HG03439 (cell line): ENCODE data around the gene CASP9.
"Not testable (repeated sequence)": the region's sequence is repeated elsewhere in the genome, so short reads cannot be mapped to it uniquely, and the experiment has no call there.

Experiments used
- ATAC-seq: cut with Tn5 transposase; IDR thresholded peaks from one replicate; pipeline ENCODE4 v1.9.1; 2021; ENCODE audit warnings: mild to moderate bottlenecking, moderate library complexity; ENCODE audit not compliant: unreplicated experiment

CASP9 gene

DNA sequence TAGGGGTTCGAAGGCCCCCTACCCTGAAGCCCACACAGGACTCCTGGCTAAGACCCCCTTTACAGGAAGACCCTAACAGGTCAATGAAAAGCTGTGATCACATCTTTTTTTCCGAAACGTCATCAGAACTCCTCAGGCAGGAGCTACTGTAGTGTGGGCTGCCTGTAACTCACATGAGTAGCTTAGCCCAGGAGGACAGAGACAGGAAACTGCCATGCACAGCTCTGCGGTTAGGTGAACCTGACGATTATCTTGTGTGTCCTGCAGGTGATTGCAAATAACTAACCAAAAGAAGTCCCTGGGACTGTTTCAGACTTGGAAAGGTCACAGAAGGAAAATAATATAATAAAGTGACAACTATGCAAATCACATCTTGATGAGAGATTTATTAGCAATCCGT is 52.3 kb downstream of the CASP9 start:
- ATAC-seq: not testable (repeated sequence)

DNA sequence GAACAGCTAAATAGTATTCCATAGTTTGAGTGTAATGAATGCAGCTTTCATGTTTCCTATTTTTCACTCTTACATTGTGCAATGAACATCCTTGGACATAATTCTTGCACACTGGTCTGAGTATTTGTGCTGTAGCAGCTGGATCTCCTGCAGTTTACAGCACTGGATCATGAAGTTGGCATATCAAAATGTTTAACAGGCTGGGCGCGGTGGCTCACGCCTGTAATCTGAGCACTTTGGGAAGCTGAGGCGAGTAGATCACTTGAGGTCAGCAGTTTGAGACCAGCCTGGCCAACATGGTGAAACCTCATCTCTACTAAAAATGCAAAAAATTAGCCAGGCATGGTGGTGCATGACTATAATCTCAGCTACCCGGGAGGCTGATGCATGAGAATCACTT is 52.9 kb downstream of the CASP9 start:
- ATAC-seq: not testable (repeated sequence)

DNA sequence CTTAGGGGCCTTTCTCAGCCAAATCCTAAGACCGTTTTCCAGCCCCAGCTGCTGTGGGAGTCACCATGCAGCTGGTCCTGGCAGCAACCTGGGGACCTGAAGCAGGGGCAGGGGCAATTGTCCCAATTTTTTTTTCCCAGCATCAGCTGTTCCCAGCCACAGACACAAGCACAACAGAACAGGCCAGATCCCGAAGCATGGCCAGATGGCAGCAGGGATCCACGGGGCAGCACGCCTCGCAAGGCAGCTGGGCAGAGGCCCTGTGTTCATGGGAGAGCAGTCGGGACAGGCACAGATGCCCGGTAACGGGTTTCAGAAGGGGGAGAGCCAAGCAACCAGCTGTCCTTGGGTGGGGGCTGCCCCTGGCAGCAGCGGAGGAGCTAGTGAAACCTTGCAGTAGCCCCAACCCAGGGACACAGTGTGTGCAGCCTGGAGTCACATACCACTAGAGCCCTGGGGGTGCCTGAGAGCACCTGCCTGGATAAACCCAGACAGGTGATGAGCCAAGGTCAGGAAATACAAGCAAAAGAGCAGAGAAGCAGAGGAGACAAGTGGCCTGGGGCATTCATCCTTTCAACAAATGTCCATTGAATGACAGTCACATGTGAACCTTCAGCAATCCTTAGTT is 54.1 kb downstream of the CASP9 start:
- not testable (repeated sequence) for ATAC-seq

DNA sequence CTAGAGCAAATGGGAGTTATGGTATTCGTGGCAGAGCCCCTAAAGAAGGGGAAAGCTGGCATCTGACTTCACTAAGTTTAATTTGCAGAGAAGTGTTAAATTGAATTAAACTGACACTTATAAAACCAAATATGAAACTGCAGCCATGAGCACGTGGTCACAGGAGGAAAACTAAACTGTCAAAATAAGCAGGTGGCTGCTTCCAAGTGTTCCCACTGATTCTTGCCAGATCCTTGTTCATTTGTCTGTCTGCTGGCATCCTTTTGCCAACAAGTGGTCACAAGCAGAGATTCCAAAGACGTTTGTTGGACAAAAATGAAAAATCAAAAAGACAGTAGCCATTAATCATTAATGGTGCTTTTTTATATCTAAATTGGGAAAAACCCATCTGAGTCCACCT is 54.7 kb downstream of the CASP9 start:
- ATAC-seq: no peak

DNA sequence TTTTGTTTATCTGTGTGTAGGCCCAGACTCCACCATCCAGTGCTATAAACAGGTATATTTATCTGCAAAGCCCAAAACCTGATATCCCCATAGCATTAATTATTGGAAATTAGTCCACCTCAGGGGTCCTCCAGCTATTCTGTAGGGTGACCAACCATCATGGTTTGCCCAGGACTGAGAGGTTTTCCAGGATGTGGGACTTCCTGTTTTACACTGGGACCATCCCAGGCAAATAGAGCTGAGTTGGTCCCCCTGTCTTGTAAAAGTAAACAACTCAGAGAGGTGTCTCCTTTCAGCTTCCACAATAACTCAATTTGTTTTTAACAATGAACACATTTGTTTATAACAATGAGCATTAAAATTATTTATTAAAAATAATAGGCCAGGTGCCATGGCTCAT is 55.9 kb downstream of the CASP9 start:
- no peak for ATAC-seq

DNA sequence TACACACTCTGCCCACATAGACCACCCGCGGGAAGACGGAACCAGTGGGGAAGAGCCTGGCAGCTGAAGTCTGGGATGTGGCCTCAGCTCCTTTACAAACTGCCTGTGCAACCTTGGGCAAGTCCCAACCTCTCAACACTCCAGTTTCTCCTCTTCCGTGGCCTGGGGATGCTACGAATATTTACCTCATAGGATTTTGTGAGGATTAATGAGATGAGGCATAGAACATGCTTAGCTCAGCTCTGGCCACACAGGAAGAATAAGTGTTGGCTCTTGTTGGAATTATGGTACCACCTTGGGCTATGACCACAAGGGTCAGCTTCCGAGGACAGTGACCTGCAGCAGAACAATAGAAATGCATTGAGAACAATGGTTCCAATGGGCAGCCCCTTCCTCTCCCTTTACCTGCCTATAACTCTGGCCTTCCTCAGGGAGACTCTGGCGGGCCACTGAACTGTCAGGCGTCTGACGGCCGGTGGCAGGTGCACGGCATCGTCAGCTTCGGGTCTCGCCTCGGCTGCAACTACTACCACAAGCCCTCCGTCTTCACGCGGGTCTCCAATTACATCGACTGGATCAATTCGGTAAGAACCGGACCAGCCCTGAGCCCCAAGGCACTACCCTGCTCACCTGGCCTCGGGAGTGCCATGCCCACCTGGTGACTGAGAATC is 56.9 kb downstream of the CASP9 start:
- not testable (repeated sequence) for ATAC-seq

DNA sequence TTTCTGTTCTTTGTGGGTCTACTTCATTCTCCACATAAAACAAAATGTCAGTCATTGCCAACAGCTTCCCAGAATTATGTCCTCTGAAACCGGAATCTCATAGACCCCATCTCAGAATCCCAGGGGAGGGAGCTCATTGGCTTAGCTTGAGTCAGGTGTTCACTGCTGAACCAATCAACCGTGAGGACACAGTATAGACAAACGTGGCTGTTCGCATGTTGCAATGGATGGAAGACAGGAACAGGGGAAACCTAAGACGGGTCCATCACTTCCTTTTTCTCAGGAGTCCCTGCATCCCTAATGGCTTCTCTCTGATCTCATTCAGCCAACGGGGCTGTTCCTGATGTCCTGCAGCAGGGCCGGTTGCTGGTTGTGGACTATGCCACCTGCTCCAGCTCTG is 58.3 kb downstream of the CASP9 start:
- no peak for ATAC-seq

DNA sequence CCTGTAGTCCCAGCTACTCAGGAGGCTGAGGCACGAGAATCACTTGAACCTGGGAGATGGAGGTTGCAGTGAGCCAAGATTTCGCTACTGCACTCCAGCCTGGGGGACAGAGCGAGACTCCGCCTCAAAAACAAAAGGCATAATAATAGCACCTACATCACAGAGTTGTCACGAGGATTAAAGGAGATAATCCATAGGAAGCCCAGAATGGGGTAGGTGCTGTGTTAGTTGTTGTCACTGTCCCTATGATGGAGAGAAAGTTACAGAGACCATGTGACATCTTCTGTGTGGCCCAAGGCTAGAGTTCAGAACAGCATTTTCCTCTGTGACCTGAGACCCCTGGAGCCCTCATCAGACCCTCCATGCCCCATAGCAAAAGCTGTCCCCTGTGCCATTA is 60.1 kb downstream of the CASP9 start:
- ATAC-seq: not testable (repeated sequence)

DNA sequence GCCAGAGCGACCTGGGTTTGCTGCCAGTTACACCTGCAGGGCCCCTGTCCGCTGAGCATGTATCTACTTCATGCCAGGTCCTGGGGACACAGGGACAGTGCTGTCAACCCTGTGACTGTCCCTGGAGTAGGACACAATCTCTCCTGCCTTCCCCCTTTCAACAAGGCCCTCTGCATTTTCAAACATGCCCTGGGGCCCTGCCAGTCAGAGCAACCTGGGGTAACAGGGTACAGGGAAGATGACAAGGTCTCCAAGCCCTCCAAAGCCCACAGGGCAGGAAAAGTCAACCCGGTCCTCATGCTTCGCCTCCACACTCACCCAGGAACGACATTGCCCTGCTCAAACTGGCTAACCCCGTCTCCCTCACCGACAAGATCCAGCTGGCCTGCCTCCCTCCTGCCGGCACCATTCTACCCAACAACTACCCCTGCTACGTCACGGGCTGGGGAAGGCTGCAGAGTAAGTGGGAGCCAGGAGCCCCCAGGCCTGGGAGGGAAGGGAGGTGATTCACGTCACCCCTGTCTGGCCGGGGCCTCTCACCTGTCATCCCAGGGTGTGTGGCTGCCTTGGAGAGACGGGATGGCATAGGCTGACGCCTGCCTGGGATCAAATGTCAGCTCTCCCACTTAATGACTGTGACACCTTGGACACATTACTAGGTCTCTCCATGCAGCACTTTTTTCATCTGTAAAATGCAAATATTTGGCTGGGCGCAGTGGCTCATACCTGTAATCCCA is 60.8 kb downstream of the CASP9 start:
- ATAC-seq: not testable (repeated sequence)

DNA sequence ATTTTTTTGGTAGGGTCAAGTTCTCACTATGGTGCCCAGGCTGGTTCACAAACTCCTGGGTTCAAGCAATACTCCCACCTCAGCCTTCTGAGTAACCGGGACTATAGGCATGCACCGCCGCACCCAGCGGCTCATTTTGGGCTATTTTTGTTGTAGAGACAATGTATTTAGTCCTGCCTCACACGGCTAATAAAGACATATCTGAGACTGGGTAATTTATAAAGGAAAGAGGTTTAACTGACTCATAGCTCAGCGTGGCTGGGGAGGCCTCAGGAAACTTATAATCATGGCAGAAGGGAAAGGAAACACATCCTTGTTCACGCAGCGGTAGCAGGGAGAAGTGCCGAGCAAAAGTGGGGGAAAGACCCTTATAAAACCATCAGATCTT is 63.3 kb downstream of the CASP9 start:
- ATAC-seq: no peak

DNA sequence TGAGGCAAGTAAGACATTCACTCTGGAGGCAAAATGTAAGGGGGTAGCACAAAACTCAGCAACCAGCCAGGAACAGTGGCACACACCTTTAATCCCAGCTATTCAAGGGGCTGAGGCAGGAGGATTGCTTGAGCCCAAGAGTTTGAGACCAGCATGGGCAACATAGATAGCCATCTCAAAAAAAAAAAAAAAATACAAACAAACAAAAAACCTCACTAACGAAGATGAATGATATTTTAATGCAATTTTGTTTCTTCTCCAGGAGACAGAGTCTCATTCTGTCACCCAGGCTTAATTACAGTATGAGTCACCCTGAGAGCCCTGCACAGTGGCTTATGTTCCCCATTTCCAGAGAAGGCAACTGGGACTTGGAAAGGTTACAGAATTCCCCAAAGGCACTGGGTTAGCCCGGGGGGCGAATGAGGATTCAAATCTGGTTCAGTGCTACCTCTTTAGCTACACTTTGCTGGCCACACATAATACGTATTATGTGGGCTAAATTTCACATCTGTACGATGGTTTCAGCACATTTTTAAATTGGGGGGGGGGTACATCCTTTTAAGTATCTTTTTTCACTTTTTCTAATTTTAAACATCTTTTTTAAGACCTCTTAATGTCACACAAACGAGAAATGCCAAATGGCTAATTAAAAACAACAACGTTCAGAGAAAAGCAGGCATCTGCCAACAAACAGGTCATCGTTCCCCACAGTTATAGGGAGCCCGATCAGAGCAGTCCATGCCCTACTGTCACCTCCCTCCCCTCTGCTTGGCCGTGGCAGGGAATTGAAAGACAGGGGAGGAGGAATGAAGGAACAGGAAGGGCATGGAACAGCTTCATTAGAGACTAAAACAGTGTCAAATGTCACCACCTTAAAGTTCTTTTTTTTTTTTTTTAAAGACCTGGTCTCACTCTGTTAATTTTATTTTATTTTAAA is 64.0 kb downstream of the CASP9 start:
- no peak for ATAC-seq

DNA sequence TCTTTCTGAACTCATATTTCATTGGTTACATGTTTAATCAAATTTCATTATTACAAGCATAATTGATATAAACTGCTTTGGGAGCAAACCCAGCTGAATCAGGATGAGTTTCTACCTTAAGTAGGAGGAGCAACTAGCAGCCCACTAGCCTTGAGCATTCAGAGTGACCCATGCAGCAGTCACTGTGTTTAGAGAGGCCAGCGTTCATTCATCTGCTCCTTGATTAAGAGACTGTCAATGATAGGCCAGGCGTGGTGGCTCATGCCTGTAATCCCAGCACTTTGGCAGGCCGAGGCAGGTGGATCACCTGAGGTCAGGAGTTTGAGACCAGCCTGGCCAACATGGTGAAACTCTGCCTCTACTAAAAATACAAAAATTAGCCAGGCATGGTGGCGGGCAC is 65.6 kb downstream of the CASP9 start:
- ATAC-seq: not testable (repeated sequence)

DNA sequence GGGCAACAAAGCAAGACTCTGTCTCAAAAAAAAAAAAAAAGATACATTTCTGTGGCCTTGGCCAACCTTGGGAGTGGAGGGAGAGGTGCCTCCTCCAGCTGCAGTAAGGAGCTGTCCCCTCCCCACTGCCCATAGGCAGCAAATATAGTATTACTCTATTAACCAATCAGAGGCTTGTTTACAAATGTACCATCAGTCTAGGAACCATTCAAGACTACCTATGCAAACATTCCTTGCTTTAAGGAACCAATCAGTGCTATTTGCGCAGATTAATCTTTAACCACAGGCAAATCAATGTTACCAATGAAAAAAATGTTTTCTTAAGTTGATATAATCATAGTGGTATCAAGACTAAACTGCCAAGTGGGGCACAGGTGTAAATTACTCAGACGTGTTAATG is 66.4 kb downstream of the CASP9 start:
- ATAC-seq: no peak

DNA sequence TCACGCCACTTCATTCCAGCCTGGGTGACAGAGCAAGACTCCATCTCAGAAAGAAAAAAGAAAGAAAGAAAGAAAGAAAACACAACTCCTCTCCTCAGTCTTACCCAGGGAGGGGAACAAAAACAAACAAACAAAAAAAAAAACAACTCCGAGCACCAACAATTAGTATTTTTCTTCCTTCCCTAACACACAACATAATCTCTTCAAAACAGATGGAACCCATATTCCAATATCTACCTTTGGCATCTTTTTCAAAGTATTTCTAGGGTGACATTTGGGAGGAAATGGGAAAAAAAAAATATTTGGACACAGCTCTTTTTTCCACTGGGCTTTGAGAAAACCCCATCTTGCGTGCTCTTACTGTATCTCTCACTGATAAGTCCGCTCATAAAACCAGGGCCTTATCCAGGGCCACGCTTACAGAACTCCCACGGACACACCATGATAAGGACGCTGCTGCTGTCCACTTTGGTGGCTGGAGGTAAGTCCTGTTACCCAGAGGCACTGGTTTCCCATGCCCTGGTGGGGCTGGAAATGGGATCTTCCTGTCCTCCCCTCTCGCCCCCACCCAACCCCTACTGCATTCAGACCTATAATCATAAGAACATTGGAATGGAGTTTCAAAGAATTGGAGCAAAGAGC is 67.6 kb downstream of the CASP9 start, which contains the start of gene CELA2A:
Gene CELA2A (plus strand): TSS at position 420 of the 642 bp plus-strand sequence. CDS start 22 bp downstream, at position 442.
- ATAC-seq: no peak

DNA sequence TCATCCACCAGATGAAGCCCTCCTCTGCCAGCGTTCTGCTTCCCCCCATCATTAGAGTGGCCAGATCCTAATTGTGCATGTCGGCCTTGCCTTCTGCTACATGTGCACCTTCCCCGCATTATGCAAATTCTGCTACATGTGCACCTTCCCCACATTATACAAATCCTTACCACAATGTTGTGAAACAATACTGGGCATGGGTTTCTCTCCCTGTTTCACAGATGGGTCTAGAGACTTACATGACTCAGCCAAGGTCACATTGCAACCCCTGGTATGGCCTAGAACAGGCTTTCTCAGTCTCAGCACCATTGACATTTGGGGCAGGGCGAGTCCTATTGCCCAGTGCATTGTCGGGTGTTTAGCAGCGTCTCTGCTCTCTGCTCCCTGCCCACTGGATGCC is 68.5 kb downstream of the CASP9 start:
- no peak for ATAC-seq

DNA sequence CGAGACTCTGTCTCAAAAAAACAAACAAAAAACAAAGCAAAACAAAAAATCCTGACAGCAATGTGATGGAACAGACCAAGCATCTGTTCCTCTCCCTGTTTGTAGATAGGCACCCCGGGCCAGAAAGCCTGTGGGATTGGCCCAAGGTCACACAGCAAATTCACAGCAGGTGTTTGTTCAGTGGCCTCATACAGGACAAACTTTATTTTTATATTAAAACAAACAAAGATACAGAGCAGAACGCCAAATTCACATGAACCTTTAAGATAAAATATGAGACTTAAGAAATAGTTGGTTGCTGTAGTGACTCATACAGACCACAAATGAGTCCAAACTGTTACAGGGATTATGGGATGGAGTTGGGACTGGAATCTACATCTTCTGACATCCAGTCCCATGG is 69.8 kb downstream of the CASP9 start:
- no peak for ATAC-seq

DNA sequence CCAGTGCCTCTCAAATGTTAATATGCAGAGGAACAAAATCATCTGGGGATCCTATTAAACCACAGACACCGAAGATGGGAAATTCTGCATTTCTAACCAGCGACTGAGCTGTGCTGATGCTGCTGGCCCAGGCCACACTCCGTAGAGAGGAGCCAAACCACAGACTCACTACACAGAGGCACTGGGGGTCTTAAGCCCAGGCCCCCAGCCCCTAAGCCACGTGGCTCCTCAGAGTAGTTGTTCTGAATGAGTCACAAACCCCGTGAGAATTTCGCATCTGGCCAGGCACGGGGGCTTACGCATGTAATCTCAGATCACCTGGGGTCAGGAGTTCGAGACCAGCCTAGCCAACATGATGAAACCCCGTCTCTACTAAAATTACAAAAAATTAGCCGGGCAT is 70.3 kb downstream of the CASP9 start:
- ATAC-seq: no peak

DNA sequence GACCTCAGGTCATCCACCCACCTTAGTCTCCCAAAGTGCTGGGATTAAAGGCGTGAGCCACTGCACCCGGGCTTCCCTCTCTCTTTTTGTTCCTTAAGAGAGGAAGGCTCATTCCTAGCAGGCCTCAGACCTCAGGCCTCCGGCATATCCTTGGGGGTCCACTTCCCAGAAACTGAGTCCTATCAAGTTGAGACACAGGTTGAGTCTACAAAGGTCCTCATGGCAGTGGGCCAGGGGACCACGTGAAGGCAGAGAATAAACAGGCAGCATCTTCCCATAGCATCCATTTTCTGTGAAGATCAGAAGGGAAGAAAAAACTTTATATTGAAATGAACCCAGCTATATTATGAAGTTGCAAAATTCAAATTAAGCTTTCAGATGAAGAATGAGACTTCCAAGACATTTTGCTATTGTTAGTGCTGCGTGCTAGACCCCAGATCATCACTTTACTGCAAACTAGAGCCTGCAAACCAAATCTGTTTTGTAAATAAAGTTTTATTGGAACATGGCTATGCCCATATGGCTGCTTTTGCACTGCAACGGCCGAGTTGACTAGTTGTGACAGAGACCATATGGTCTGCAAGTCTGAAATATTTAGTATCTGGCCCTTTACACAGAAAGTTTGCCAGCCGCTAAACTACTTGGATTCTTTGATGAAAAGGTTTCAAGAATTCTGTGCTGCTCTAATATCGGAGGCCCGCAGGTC is 71.0 kb downstream of the CASP9 start:
- ATAC-seq: no peak

DNA sequence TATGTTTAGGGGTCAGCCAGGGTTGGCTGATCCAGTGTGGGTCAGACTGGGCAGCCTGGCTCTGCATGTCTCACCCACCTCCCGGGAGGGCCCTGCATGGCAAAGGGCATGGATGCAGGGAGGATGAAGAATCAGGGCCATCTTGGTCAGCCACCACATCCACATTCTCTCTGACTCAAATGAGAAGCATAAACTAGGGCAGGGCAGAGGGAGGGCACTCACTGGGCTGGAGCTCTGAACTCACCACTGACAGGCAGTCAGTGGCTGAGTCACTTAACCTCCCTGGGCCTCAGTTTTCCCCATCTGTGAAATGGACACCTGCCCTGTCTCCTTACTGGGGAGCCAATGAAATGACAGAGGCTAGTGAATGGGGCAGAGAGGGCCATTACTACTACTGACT is 71.8 kb downstream of the CASP9 start:
- ATAC-seq: no peak
